Type B pancreatic cell (in vitro differentiated cells): ENCODE measurements around the gene GGT6. TPM values are rescaled to one million over a fixed set of nuclear protein-coding genes. Genes with fewer than 3 reads are reported as not detected.

Experiments used
- DNase-seq: peaks from one replicate; pipeline ENCODE4 v3.0.0; 2021; ENCODE audit warnings: mixed read lengths; ENCODE audit not compliant: unreplicated experiment; ENCODE audit errors: extremely low spot score
- H3K27ac Mint-ChIP-seq: 2 replicates; pipeline ENCODE4 v1.8.0; 2021; ENCODE audit warnings: mild to moderate bottlenecking, mixed read lengths
- H3K27me3 Mint-ChIP-seq: 2 replicates; pipeline ENCODE4 v1.8.0; 2021; ENCODE audit warnings: mixed read lengths
- H3K36me3 Mint-ChIP-seq: 2 replicates; pipeline ENCODE4 v1.8.0; 2021; ENCODE audit warnings: mixed read lengths
- H3K4me1 Mint-ChIP-seq: one replicate; pipeline ENCODE4 v1.8.0; 2021; ENCODE audit warnings: mixed read lengths; ENCODE audit not compliant: unreplicated experiment
- H3K4me3 Mint-ChIP-seq: 2 replicates; pipeline ENCODE4 v1.8.0; 2021; ENCODE audit warnings: mild to moderate bottlenecking, mixed read lengths
- H3K9me3 Mint-ChIP-seq: 2 replicates; pipeline ENCODE4 v1.8.0; 2021; ENCODE audit warnings: mixed read lengths
- CTCF ChIP-seq: fragments of 200-600 bp; sonication (generic); conservative IDR thresholded peaks from 2 replicates; pipeline ENCODE4 v1.5.0; 2021; ENCODE audit warnings: antibody characterized with exemption, mild to moderate bottlenecking
- total RNA-seq: library from RNA; stranded (reverse); gene quantifications from 2 replicates; pipeline ENCODE4 v1.2.1, GENCODE V29; 2021; ENCODE audit warnings: low replicate concordance

The GGT6 gene
- total RNA-seq, 1 donor from 2014 or later = 1.4 TPM

GRCh38 chr17:4513113-4514032 lies 47.0 kb downstream of the GGT6 start:
- H3K9me3 Mint-ChIP-seq = no peaks in the 10 kb centered on the region
- no peak for DNase-seq
- peaks cover 12% of the 10 kb centered on the region for H3K4me1 Mint-ChIP-seq
- H3K4me3 Mint-ChIP-seq = peak overlapping the region; percentile 39
- no peak for TF ChIP-seq CTCF
- H3K36me3 Mint-ChIP-seq = no peaks in the 10 kb centered on the region
- peak overlapping the region; percentile 98 for H3K27ac Mint-ChIP-seq
- H3K27me3 Mint-ChIP-seq = no peaks in the 10 kb centered on the region

GRCh38 chr17:4512156-4513112 lies 47.9 kb downstream of the GGT6 start:
- no peak for TF ChIP-seq CTCF
- peak overlapping the region; percentile 56 for H3K4me3 Mint-ChIP-seq
- peak overlapping the region; percentile 98 for H3K27ac Mint-ChIP-seq
- no peak for DNase-seq
- no peaks in the 10 kb centered on the region for H3K9me3 Mint-ChIP-seq
- H3K36me3 Mint-ChIP-seq = no peaks in the 10 kb centered on the region
- peaks cover 12% of the 10 kb centered on the region for H3K4me1 Mint-ChIP-seq
- no peaks in the 10 kb centered on the region for H3K27me3 Mint-ChIP-seq

- Mint-ChIP-seq H3K27me3 (no peaks in the 10 kb centered on the region), H3K4me1 (peaks cover 12% of the 10 kb centered on the region), H3K27ac (peak overlapping the region; percentile 53), H3K4me3 (no peak overlapping the region), H3K9me3 (no peaks in the 10 kb centered on the region), H3K36me3 (no peaks in the 10 kb centered on the region)
- TF ChIP-seq CTCF = no peak
- DNase-seq = no peak
Observed at GRCh38 chr17:4511199-4511932, 49.0 kb downstream of the GGT6 start.

GRCh38 chr17:4510618-4510941 lies 49.8 kb downstream of the GGT6 start:
- Mint-ChIP-seq H3K9me3 (no peaks in the 10 kb centered on the region), H3K27ac (peak overlapping the region; percentile 17), H3K4me1 (peaks cover 12% of the 10 kb centered on the region), H3K36me3 (no peaks in the 10 kb centered on the region), H3K27me3 (no peaks in the 10 kb centered on the region), H3K4me3 (no peak overlapping the region)
- DNase-seq = no peak
- no peak for TF ChIP-seq CTCF

- Mint-ChIP-seq H3K4me3 (no peak overlapping the region), H3K27ac (peak overlapping the region; percentile 61), H3K9me3 (no peaks in the 10 kb centered on the region), H3K4me1 (peaks cover 12% of the 10 kb centered on the region), H3K36me3 (no peaks in the 10 kb centered on the region), H3K27me3 (peaks cover 1% of the 10 kb centered on the region)
- no peak for DNase-seq
- TF ChIP-seq CTCF = no peak
Observed at GRCh38 chr17:4509923-4510617, 50.3 kb downstream of the GGT6 start.
